H9 (cell line): ENCODE measurements around the gene MGLL. TPM values are rescaled to one million over a fixed set of nuclear protein-coding genes. Genes with fewer than 3 reads are reported as not detected.

Source experiments
- DNase-seq: peaks from one replicate; pipeline ENCODE4 v3.0.0-alpha.2; 2017
- H2AFZ ChIP-seq: one replicate; pipeline ENCODE4 v1.6.1; 2013; ENCODE audit warnings: mild to moderate bottlenecking, low read length, control low read depth, moderate library complexity
- H2AK5ac ChIP-seq: 2 replicates; pipeline ENCODE4 v1.6.1; 2013; ENCODE audit warnings: low read length, control low read depth, mixed read lengths; ENCODE audit not compliant: insufficient read length
- H2BK120ac ChIP-seq: one replicate; pipeline ENCODE4 v1.6.1; 2013; ENCODE audit warnings: low read depth, mild to moderate bottlenecking, low read length, control low read depth, inconsistent platforms; ENCODE audit not compliant: poor library complexity, severe bottlenecking
- H2BK12ac ChIP-seq: 2 replicates; pipeline ENCODE4 v1.6.1; 2013; ENCODE audit warnings: low read length, control low read depth, mixed read lengths, low read depth; ENCODE audit not compliant: insufficient read length
- H2BK15ac ChIP-seq: 2 replicates; pipeline ENCODE4 v1.6.1; 2013; ENCODE audit warnings: low read depth, low read length, control low read depth
- H2BK20ac ChIP-seq: one replicate; pipeline ENCODE4 v1.6.1; 2013; ENCODE audit warnings: low read depth, mild to moderate bottlenecking, low read length, control low read depth, inconsistent platforms; ENCODE audit not compliant: poor library complexity, severe bottlenecking
- H2BK5ac ChIP-seq: 2 replicates; pipeline ENCODE4 v1.6.1; 2013; ENCODE audit warnings: low read length, control low read depth, mixed read lengths; ENCODE audit not compliant: insufficient read length
- H3K14ac ChIP-seq: 2 replicates; pipeline ENCODE4 v1.6.1; 2013; ENCODE audit warnings: low read length, control low read depth; ENCODE audit not compliant: insufficient read depth
- H3K18ac ChIP-seq: 2 replicates; pipeline ENCODE4 v1.6.1; 2013; ENCODE audit warnings: low read depth, mild to moderate bottlenecking, mixed read lengths, low read length, control low read depth; ENCODE audit not compliant: insufficient read length
- H3K23ac ChIP-seq: 2 replicates; pipeline ENCODE4 v1.6.1; 2013; ENCODE audit warnings: low read length, control low read depth, mixed read lengths, low read depth; ENCODE audit not compliant: insufficient read length
- H3K23me2 ChIP-seq: 2 replicates; pipeline ENCODE4 v1.6.1; 2013; ENCODE audit warnings: low read depth, mild to moderate bottlenecking, mixed read lengths, low read length, control low read depth; ENCODE audit not compliant: insufficient read length, poor library complexity, severe bottlenecking
- H3K27ac ChIP-seq: 2 replicates; pipeline ENCODE4 v1.5.1; 2013; ENCODE audit warnings: low read length, control low read depth, mixed read lengths, low read depth; ENCODE audit not compliant: insufficient read length
- H3K27me3 ChIP-seq: 2 replicates; pipeline ENCODE4 v1.6.1; 2013; ENCODE audit warnings: low read length, control low read depth, inconsistent platforms; ENCODE audit not compliant: insufficient read depth
- H3K4ac ChIP-seq: 2 replicates; pipeline ENCODE4 v1.6.1; 2013; ENCODE audit warnings: low read depth, mild to moderate bottlenecking, control low read depth, inconsistent platforms, low read length, moderate library complexity
- H3K4me1 ChIP-seq: 2 replicates; pipeline ENCODE4 v1.6.1; 2013; ENCODE audit warnings: low read length, control low read depth, inconsistent platforms; ENCODE audit not compliant: insufficient read depth
- H3K4me2 ChIP-seq: 2 replicates; pipeline ENCODE4 v1.6.1; 2013; ENCODE audit warnings: low read length, control low read depth, mixed read lengths; ENCODE audit not compliant: insufficient read length, insufficient read depth
- H3K56ac ChIP-seq: 2 replicates; pipeline ENCODE4 v1.6.1; 2013; ENCODE audit warnings: low read depth, mild to moderate bottlenecking, mixed read lengths, low read length, control low read depth; ENCODE audit not compliant: insufficient read length
- H3K79me1 ChIP-seq: 2 replicates; pipeline ENCODE4 v1.6.1; 2013; ENCODE audit warnings: low read depth, mild to moderate bottlenecking, moderate library complexity, low read length, control low read depth, inconsistent platforms; ENCODE audit not compliant: insufficient read depth, poor library complexity, severe bottlenecking
- H3K79me2 ChIP-seq: 2 replicates; pipeline ENCODE4 v1.6.1; 2013; ENCODE audit warnings: low read length, control low read depth, inconsistent platforms; ENCODE audit not compliant: insufficient read depth
- H3K9ac ChIP-seq: 2 replicates; pipeline ENCODE4 v1.6.1; 2013; ENCODE audit warnings: low read length, control low read depth, mixed read lengths; ENCODE audit not compliant: insufficient read length; ENCODE audit errors: extremely low read depth
- H3K9me3 ChIP-seq: one replicate; pipeline ENCODE4 v1.6.1; 2013; ENCODE audit warnings: low read depth, low read length, inconsistent platforms; ENCODE audit not compliant: control insufficient read depth
- H3T11ph ChIP-seq: one replicate; pipeline ENCODE4 v1.6.1; 2013; ENCODE audit warnings: mild to moderate bottlenecking, low read length, control low read depth, inconsistent platforms
- H4K20me1 ChIP-seq: one replicate; pipeline ENCODE4 v1.6.1; 2013; ENCODE audit not compliant: control insufficient read depth, insufficient read length, insufficient read depth
- H4K5ac ChIP-seq: 2 replicates; pipeline ENCODE4 v1.6.1; 2013; ENCODE audit warnings: low read depth, mild to moderate bottlenecking, mixed read lengths, low read length, control low read depth; ENCODE audit not compliant: insufficient read length
- H4K8ac ChIP-seq: replicated peaks from 2 replicates; pipeline ENCODE4 v1.6.1; 2013; ENCODE audit warnings: low read length, control low read depth, mixed read lengths, low read depth; ENCODE audit not compliant: insufficient read length
- H4K91ac ChIP-seq: 2 replicates; pipeline ENCODE4 v1.6.1; 2013; ENCODE audit warnings: low read depth, mild to moderate bottlenecking, moderate library complexity, mixed read lengths, low read length, control low read depth; ENCODE audit not compliant: insufficient read length
- H3K27ac Mint-ChIP-seq, 3 experiments: 2 replicates in 2 of 3; 3 replicates in 1 of 3; pipeline ENCODE4 v1.8.0; 2020 to 2021; ENCODE audit warnings: mixed read lengths in 3 of 3, mild to moderate bottlenecking in 1 of 3, moderate library complexity in 1 of 3
- H3K27me3 Mint-ChIP-seq: 2 replicates; pipeline ENCODE4 v1.8.0; 2021; ENCODE audit warnings: low read depth, mild to moderate bottlenecking, moderate library complexity, mixed read lengths
- H3K36me3 Mint-ChIP-seq, 3 experiments: 2 replicates in 2 of 3; 3 replicates in 1 of 3; pipeline ENCODE4 v1.8.0; 2020 to 2021; ENCODE audit warnings: low read depth in 3 of 3, mixed read lengths in 3 of 3; ENCODE audit not compliant: insufficient read depth in 1 of 3
- H3K4me1 Mint-ChIP-seq, 2 experiments: 2 replicates each; pipeline ENCODE4 v1.8.0; 2020; ENCODE audit warnings: mixed read lengths in 2 of 2
- H3K4me3 Mint-ChIP-seq, 2 experiments: 2 replicates in 1 of 2; 3 replicates in 1 of 2; pipeline ENCODE4 v1.8.0; 2020 to 2021; ENCODE audit warnings: mild to moderate bottlenecking in 2 of 2, mixed read lengths in 2 of 2, moderate library complexity in 1 of 2
- H3K9me3 Mint-ChIP-seq, 2 experiments: 2 replicates in 1 of 2; 3 replicates in 1 of 2; pipeline ENCODE4 v1.8.0; 2020; ENCODE audit warnings: mild to moderate bottlenecking in 2 of 2, mixed read lengths in 2 of 2, moderate library complexity in 1 of 2
- CTCF ChIP-seq: fragments of 200-600 bp; sonication (generic); conservative IDR thresholded peaks from 3 replicates; pipeline ENCODE4 v1.8.0; 2021; ENCODE audit warnings: antibody characterized with exemption, mild to moderate bottlenecking
- WGBS: extraction: QIAGEN DNeasy Blood & Tissue Kit; methylation state at CpG from one replicate; pipeline ENCODE4 v1.1.7; 2013; ENCODE audit warnings: missing lambda C conversion rate, low lambda C conversion rate, mixed read lengths; ENCODE audit not compliant: insufficient read length; ENCODE audit errors: extremely low coverage; 5-methylcytosine and 5-hydroxymethylcytosine counted together
- total RNA-seq: library from RNA; stranded (reverse); gene quantifications from 2 replicates; pipeline ENCODE4 v1.2.1, GENCODE V29; 2021

The MGLL gene
- total RNA-seq, 1 experiment from 2014 or later = 0.11 TPM

GRCh38 chr3:127749361-127749760 lies 73.0 kb downstream of the MGLL start:
- no peaks in the 10 kb centered on the region for H3K79me1 ChIP-seq
- DNase-seq = no peak
- no peaks in the 10 kb centered on the region for H3K9me3 ChIP-seq
- H3K9ac ChIP-seq = no peak overlapping the region
- no peaks in the 10 kb centered on the region for H4K20me1 ChIP-seq
- no peak overlapping the region for H2BK5ac ChIP-seq
- H4K8ac ChIP-seq = no peak overlapping the region
- H3K27me3 ChIP-seq = no peaks in the 10 kb centered on the region
- H3K9me3 Mint-ChIP-seq = no peaks in the 10 kb centered on the region
- H4K91ac ChIP-seq = no peak overlapping the region
- H3K4me1 Mint-ChIP-seq = peaks cover 9 to 22% of the 10 kb centered on the region in 2 experiments; a peak in 3 of 4 replicates
- H3K56ac ChIP-seq = no peak overlapping the region
- H3K23ac ChIP-seq = no peak overlapping the region
- no peak overlapping the region for H3T11ph ChIP-seq
- H2BK12ac ChIP-seq = no peak overlapping the region
- H3K18ac ChIP-seq = no peak overlapping the region
- H3K4me2 ChIP-seq = no peak overlapping the region
- H3K36me3 Mint-ChIP-seq = no peaks in the 10 kb centered on the region; a peak in 1 of 7 replicates
- no peaks in the 10 kb centered on the region for H3K79me2 ChIP-seq
- H3K14ac ChIP-seq = no peak overlapping the region
- no CpG with 5 or more reads among the region's 3 CpGs for WGBS
- no peak overlapping the region for H2AK5ac ChIP-seq
- no peak overlapping the region for H3K4ac ChIP-seq
- peaks cover 4% of the 10 kb centered on the region; the same call in 1 of the 2 replicates for H3K27me3 Mint-ChIP-seq
- no peak overlapping the region for H3K4me3 Mint-ChIP-seq
- no peak overlapping the region for H2BK120ac ChIP-seq
- no peak overlapping the region for H4K5ac ChIP-seq
- no peak overlapping the region for H2BK15ac ChIP-seq
- no peaks in the 10 kb centered on the region for H3K4me1 ChIP-seq
- H3K27ac ChIP-seq = no peak overlapping the region
- no peaks in the 10 kb centered on the region for H3K23me2 ChIP-seq
- no peak overlapping the region for H2BK20ac ChIP-seq
- H2AFZ ChIP-seq = no peak overlapping the region
- no peak for TF ChIP-seq CTCF
- H3K27ac Mint-ChIP-seq = no peak overlapping the region
